Cortex of kidney (tissue), 1 donor: ENCODE results near the gene G6PC1.

Source experiments
- DNase-seq: peaks from one replicate; lab custom pipeline; 2025; lab: John Stamatoyannopoulos, UW

G6PC1 gene

GRCh38 chr17:42937712-42938596, 37.4 kb downstream of the G6PC1 start:
- DNase-seq = no peak

GRCh38 chr17:42944211-42944610, 43.6 kb downstream of the G6PC1 start:
- DNase-seq = no peak

- DNase-seq = no peak
Measured at GRCh38 chr17:42946812-42947211, 46.2 kb downstream of the G6PC1 start.

GRCh38 chr17:42950044-42950783, 49.6 kb downstream of the G6PC1 start:
- DNase-seq = no peak
